Cardiac fibroblast (primary cell): Measurements from ENCODE around the gene PANK2.

ENCODE experiments used
- DNase-seq, 2 donors: peaks; one replicate each; pipeline versions ENCODE4 v3.0.0 to v3.0.0-alpha.2; 2010; ENCODE audit warnings: low read depth in 2 of 2
- H3K4me3 ChIP-seq, 2 donors: replicated peaks in 1 of 2; 1 replicate in 1 of 2; 2 replicates in 1 of 2; pipeline ENCODE4 v1.5.1; 2011; ENCODE audit warnings: low read depth in 2 of 2, low read length in 2 of 2, mild to moderate bottlenecking in 2 of 2, moderate library complexity in 1 of 2
- CTCF ChIP-seq: IDR thresholded peaks from one replicate; pipeline ENCODE4 v1.5.1; 2011; ENCODE audit warnings: low read depth, mild to moderate bottlenecking, low read length, inconsistent platforms

The PANK2 gene

GRCh38 chr20:3847429-3847940 is 41.7 kb upstream of the PANK2 start:
- TF ChIP-seq CTCF, result no peak
- DNase-seq, result peak; percentile 23 to 33
- H3K4me3 ChIP-seq, result peak overlapping the region; percentile 93

DNA sequence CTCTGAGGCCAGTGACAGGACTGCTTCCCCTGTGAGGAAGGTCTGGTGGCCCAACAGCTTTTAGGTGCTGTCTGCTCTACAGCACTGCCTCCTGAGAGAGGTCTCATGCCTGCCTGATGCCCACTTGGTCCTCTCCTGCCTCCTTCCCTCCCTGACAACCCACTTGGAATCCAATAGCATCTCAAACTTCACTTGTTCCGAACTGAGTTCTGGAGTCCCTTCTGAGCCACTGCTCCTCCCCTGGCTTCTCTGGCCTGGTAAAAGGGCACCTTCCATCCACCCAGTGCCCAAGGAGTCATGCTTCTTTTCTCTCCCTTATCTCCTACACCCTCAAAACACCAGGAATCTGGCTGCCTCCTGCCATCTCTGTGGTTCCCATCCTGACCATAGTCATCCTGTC is 40.6 kb upstream of the PANK2 start:
- no peak for TF ChIP-seq CTCF
- no peak overlapping the region for H3K4me3 ChIP-seq
- no peak for DNase-seq

GRCh38 chr20:3854462-3854871 is 34.7 kb upstream of the PANK2 start:
- H3K4me3 ChIP-seq, result no peak overlapping the region
- no peak for TF ChIP-seq CTCF
- DNase-seq, result no peak

DNA sequence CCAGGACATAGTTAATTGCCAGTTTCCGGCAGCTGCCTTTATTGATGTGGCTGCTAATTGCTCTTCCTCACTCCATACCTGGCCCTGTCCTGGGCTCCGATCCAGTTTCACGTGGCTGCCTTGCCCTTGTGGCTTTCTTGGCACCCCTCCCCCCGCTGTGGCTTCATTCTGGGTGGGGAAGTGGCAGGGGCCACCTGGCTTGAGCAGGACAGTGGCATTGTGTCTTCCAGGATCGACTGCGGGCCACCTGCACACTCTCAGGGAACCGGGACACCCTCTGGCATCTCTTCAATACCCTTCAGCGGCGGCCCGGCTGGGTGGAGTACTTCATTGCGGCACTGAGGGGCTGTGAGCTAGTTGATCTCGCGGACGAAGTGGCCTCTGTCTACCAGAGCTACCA is 31.8 kb upstream of the PANK2 start:
- H3K4me3 ChIP-seq, result no peak overlapping the region
- no peak for TF ChIP-seq CTCF
- DNase-seq, result no peak

GRCh38 chr20:3858689-3859088 is 30.5 kb upstream of the PANK2 start:
- TF ChIP-seq CTCF, result no peak
- DNase-seq, result no peak
- no peak overlapping the region for H3K4me3 ChIP-seq

DNA sequence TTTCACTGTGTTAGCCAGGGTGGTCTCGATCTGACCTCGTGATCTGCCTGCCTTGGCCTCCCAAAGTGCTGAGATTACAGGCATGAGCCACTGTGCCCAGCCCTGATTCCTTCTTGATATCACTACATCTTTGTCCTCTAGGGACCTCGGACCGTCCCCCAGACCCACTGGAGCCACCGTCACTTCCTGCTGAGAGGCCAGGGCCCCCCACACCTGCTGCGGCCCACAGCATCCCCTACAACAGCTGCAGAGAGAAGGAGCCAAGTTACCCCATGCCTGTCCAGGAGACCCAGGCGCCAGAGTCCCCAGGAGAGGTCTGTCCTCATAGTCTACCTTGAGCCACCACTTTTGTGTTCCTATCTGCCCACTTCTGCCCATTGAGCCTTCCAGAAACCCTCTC is 28.0 kb upstream of the PANK2 start:
- H3K4me3 ChIP-seq, result no peak overlapping the region
- TF ChIP-seq CTCF, result no peak
- no peak for DNase-seq

DNA sequence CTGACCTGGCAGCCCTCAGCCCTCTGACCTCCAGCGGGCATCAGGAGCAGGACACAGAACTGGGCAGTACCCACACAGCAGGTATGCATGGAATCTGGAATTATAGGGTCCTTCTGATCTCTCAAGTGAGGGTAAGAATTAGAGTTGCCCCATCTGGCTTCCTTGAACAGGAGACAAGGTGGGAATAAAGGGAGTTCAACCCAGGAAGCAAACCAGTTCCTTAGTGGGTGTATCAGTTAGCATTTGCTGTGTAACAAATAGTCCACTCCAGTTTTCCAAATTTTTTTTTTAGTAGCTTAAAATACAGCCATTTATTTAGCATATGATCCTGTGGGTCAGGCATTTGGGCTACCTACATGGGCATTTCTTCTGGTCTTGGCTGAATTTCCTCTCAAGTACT is 26.9 kb upstream of the PANK2 start:
- DNase-seq, result no peak
- TF ChIP-seq CTCF, result no peak
- H3K4me3 ChIP-seq, result no peak overlapping the region
